GM18870 (cell line): Measurements from ENCODE around the gene ATP6V1E1.
"Not testable (repeated sequence)": the region's sequence is repeated elsewhere in the genome, so short reads cannot be mapped to it uniquely, and the experiment has no call there.

Experiments
- ATAC-seq: cut with Tn5 transposase; IDR thresholded peaks from one replicate; pipeline ENCODE4 v1.9.1; 2021; ENCODE audit warnings: moderate library complexity; ENCODE audit not compliant: unreplicated experiment

Gene ATP6V1E1

GRCh38 chr22:17628406-17629172 lies at the start of gene ATP6V1E1:
Gene ATP6V1E1 (minus strand): TSS chr22:17628749. CDS start chr22:17628635, 114 bp downstream.
- peak; percentile 97 for ATAC-seq

- ATAC-seq: no peak
These were observed 47.0 kb upstream of the ATP6V1E1 start for GRCh38 chr22:17675584-17675983.

GRCh38 chr22:17674152-17674551 lies 45.6 kb upstream of the ATP6V1E1 start:
- ATAC-seq: no peak

- no peak for ATAC-seq
These were observed 44.0 kb upstream of the ATP6V1E1 start for GRCh38 chr22:17672417-17672991.

GRCh38 chr22:17671521-17672092 lies 43.1 kb upstream of the ATP6V1E1 start:
- ATAC-seq: not testable (repeated sequence)

- no peak for ATAC-seq
These were observed 37.3 kb upstream of the ATP6V1E1 start for GRCh38 chr22:17665854-17666253.

- no peak for ATAC-seq
These were observed 36.7 kb upstream of the ATP6V1E1 start for GRCh38 chr22:17665248-17665647.

- no peak for ATAC-seq
These were observed 36.0 kb upstream of the ATP6V1E1 start for GRCh38 chr22:17664414-17665055.

- no peak for ATAC-seq
These were observed 28.4 kb upstream of the ATP6V1E1 start for GRCh38 chr22:17656870-17657395.

GRCh38 chr22:17655289-17655688 lies 26.7 kb upstream of the ATP6V1E1 start:
- no peak for ATAC-seq

GRCh38 chr22:17648569-17648968 lies 20.0 kb upstream of the ATP6V1E1 start:
- no peak for ATAC-seq

GRCh38 chr22:17647991-17648390 lies 19.4 kb upstream of the ATP6V1E1 start:
- no peak for ATAC-seq

GRCh38 chr22:17647452-17647851 lies 18.9 kb upstream of the ATP6V1E1 start:
- no peak for ATAC-seq

- ATAC-seq: not testable (repeated sequence)
These were observed 13.8 kb upstream of the ATP6V1E1 start for GRCh38 chr22:17642357-17642756.

- ATAC-seq: no peak
These were observed 12.7 kb upstream of the ATP6V1E1 start for GRCh38 chr22:17641269-17641668.

GRCh38 chr22:17639247-17639741 lies 10.7 kb upstream of the ATP6V1E1 start:
- no peak for ATAC-seq

GRCh38 chr22:17638432-17639246 lies 10.1 kb upstream of the ATP6V1E1 start, which contains the start of gene BCL2L13:
Gene BCL2L13 (plus strand): TSS chr22:17638757. CDS start chr22:17655712, 16,955 bp downstream.
- ATAC-seq: peak; percentile 74

- ATAC-seq: peak; percentile 24
These were observed 9.6 kb upstream of the ATP6V1E1 start for GRCh38 chr22:17638182-17638431.

GRCh38 chr22:17637490-17638181 lies 9.1 kb upstream of the ATP6V1E1 start:
- no peak for ATAC-seq

- not testable (repeated sequence) for ATAC-seq
These were observed 8.3 kb upstream of the ATP6V1E1 start for GRCh38 chr22:17636850-17637249.
